Stimulated activated naive CD4-positive, alpha-beta T cell treated with Interleukin-2 at 50 U/mL for 16 hours (primary cell): ENCODE results near the gene TRPM1.

Source experiments
- DNase-seq: peaks from one replicate; lab custom pipeline; 2025; lab: John Stamatoyannopoulos, UW

Gene TRPM1

GRCh38 chr15:30963681-30964080, 137.8 kb downstream of the TRPM1 start:
- no peak for DNase-seq

- no peak for DNase-seq
Measured at GRCh38 chr15:30962659-30963058, 138.9 kb downstream of the TRPM1 start.

GRCh38 chr15:30962079-30962478, 139.4 kb downstream of the TRPM1 start:
- no peak for DNase-seq

GRCh38 chr15:30958219-30958618, 143.3 kb downstream of the TRPM1 start:
- DNase-seq = no peak

- DNase-seq = no peak
Measured at GRCh38 chr15:30956216-30957124, 145.1 kb downstream of the TRPM1 start.

GRCh38 chr15:30954674-30955073, 146.9 kb downstream of the TRPM1 start:
- no peak for DNase-seq

GRCh38 chr15:30953731-30954378, 147.7 kb downstream of the TRPM1 start:
- no peak for DNase-seq

- DNase-seq = no peak
Measured at GRCh38 chr15:30953183-30953582, 148.3 kb downstream of the TRPM1 start.
